ENCODE results near the gene RNASEH2C. TPM values are rescaled to one million over a fixed set of nuclear protein-coding genes. Genes with fewer than 3 reads are reported as not detected.
"Not testable (repeated sequence)": the region's sequence is repeated elsewhere in the genome, so short reads cannot be mapped to it uniquely, and the experiment has no call there.

RNASEH2C gene
- polyA plus RNA-seq, 6 donors from 2014 or later, result 59.3 to 126 (median 99.1) TPM

DNA sequence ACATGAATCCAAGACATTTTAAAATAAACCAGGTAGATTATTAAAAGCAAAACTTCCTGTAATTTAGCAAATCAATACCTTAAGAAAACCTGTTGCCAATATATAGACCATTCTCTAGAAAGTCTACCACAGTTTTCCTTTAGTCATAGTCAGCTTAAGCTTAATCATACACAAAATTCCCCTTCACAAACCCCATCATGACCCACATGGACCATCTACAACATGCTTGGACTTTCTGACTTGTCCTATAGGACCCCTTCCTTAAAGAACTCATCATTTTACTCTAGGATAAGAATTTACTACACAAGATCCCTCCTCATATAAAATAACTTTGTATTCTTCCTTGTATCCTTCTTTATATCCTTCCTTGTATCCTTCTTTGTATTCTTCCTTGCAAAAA, 16.2 kb upstream of the RNASEH2C start:
- Mint-ChIP-seq H3K36me3 (no peaks in the 10 kb centered on the region), H3K9me3 (peaks cover 0 to 7% (median 0%) of the 10 kb centered on the region in 7 donors), H3K27me3 (peaks cover 35 to 50% (median 45%) of the 10 kb centered on the region in 3 donors), H3K4me3 (no peak overlapping the region), H3K4me1 (no peaks in the 10 kb centered on the region), H3K27ac (peak overlapping the region in 1 of 6 donors; percentile 65)
- ATAC-seq (ENCODE audit: low read depth in 2 of 2) (no peak), DNase-seq (no peak)

DNA sequence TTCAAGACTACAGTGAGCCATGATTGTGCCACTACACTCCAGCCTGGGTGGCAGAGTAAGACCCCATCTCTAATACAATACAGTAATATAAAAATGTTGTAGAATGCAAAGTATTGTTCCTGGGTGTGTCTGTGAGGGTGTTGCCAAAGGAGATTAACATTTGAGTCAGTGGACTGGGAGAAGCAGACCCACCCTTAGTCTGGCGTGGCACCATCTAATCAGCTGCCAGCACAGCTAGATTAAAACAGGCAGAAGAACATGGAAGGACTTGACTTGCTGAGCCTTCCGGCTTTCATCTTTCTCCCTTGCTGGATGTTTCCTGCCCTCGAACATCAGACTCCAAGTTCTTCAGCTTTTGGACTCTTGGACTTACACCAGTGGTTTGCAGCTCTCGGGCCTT, 14.5 kb upstream of the RNASEH2C start:
- DNase-seq, result not testable (repeated sequence)

DNA sequence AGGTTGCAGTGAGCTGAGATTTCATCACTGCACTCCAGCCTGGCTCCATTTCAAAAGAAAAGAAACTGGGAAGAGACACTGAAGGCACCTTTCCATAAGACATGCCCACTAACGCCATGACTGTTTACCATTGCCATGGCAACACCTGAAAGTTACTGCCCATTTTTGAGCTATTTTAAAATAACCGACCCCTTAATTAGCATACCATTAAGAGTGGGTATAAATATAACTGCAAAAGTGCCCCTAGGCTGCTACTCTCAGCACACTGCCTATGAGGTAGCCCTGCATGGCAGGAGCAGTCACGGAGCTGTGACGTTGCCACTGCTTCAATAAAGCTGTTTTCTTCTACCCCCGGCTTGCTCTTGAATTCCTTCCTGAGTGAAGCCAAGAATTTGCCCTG, 9.9 kb upstream of the RNASEH2C start:
- DNase-seq, result no peak
- Mint-ChIP-seq H3K27ac (no peak overlapping the region), H3K4me3 (no peak overlapping the region), H3K9me3 (peaks cover 0 to 3% (median 0%) of the 10 kb centered on the region in 7 donors), H3K27me3 (peaks cover 18 to 30% (median 22%) of the 10 kb centered on the region in 3 donors), H3K4me1 (no peaks in the 10 kb centered on the region), H3K36me3 (no peaks in the 10 kb centered on the region)
- no peak for ATAC-seq (ENCODE audit: low read depth in 2 of 2)

More for the DNA sequence above, 14.5 kb upstream of the RNASEH2C start:
- H3K4me3 Mint-ChIP-seq; H3K27ac Mint-ChIP-seq; H3K9me3 Mint-ChIP-seq; ATAC-seq (ENCODE audit: low read depth in 2 of 2); H3K36me3 Mint-ChIP-seq; H3K4me1 Mint-ChIP-seq: not testable (repeated sequence)
- peaks cover 28 to 43% (median 38%) of the 10 kb centered on the region in 3 donors for H3K27me3 Mint-ChIP-seq

DNA sequence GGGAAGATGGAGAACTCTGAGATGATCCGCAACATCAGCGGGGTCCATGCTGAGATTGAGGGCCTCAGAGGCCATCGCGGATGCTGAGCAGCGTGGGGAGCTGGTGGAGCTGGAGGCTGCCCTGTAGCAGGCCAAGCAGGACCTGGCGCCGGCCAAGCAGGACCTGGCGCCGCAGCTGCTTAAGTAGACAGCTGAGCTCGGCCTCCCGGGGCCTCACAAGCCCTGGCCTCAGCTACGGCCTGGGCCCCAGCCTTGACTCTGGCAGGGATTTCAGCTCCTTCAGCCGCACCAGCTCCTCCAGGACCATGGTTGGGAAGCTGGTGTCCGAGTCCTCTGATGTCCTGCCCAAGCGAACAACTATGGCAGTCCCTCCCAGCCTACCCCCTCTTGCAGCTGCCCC, 7.3 kb upstream of the RNASEH2C start:
- Mint-ChIP-seq H3K27me3 (peaks cover 11 to 17% (median 15%) of the 10 kb centered on the region in 3 donors), H3K4me1 (no peaks in the 10 kb centered on the region), H3K36me3 (no peaks in the 10 kb centered on the region), H3K9me3 (peaks cover 0 to 3% (median 0%) of the 10 kb centered on the region in 7 donors), H3K27ac (no peak overlapping the region), H3K4me3 (no peak overlapping the region)
- no peak for DNase-seq
- ATAC-seq (ENCODE audit: low read depth in 2 of 2), result no peak

DNA sequence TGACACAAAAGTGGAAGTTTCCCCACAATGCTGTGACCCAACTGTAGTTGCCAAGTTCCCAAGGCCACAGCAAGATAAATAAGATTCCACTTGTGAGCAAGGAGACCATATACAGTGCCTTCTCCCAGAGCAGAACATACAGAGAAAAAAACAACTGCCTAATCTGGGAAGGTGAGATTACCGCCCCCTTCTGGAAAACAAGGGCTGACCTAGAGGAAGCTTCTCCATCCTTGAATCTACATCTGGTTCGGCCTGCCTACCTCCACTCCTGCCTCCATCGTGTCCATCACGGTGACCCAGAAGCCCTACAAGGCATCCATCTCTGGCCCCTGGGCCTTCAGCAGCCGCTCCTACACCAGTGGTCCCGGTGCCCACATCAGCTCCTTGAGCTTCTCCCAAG, 6.1 kb upstream of the RNASEH2C start:
- DNase-seq (no peak), ATAC-seq (ENCODE audit: low read depth in 2 of 2) (no peak)
- Mint-ChIP-seq H3K4me1 (no peaks in the 10 kb centered on the region), H3K27ac (no peak overlapping the region), H3K9me3 (peaks cover 0 to under 1% (median 0%) of the 10 kb centered on the region in 7 donors), H3K36me3 (no peaks in the 10 kb centered on the region), H3K4me3 (no peak overlapping the region), H3K27me3 (peaks cover 4 to 10% (median 9%) of the 10 kb centered on the region in 3 donors)

DNA sequence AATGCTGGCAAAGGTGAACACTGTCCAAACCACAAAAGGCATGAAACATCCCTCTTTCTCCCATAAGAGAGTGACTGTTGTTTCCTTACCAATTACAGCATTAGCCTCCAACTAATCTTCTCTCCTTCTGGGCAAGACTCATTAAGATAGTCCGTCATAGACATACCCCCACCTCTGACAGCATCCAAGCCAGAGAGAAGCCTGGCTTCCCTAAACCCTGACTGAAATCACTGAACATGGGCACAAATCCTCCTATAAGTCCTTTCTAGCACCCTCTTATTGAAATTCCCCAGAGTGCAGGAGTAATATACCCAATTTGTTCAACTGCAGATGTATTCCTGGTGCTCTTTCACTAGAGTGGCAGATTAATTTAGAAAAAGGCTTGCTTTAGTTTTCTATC, 1.7 kb upstream of the RNASEH2C start:
- peak overlapping the region in 4 of 8 donors; percentile 39 to 72 (median 66) for H3K4me3 Mint-ChIP-seq
- ATAC-seq (ENCODE audit: low read depth in 2 of 2), result no peak

DNA sequence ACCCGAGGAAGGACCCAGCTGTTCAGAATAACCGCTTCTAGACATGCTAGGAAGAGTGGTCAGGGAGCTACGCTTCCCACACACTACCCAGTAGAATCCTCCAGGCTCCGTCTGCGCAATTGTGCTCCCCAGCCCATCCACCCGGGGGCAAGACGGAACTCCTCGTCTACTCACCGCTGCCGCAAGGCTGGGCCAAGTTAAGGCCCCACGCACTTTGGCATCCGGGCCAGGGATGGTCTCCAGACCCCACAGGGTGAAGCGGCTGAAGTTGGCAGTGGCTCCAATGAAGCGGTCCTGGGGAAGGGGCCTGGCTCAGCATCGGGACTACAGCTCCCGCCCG, 757 bp downstream of the RNASEH2C start:
- peaks cover 8 to 21% of the 10 kb centered on the region in 2 donors for H3K36me3 Mint-ChIP-seq
- no peaks in the 10 kb centered on the region for H3K27me3 Mint-ChIP-seq
- peaks cover 33 to 44% (median 38%) of the 10 kb centered on the region in 3 donors for H3K4me1 Mint-ChIP-seq
- peak overlapping the region in 5 of 6 donors; percentile 38 to 93 (median 83) for H3K27ac Mint-ChIP-seq
- H3K9me3 Mint-ChIP-seq, result no peaks in the 10 kb centered on the region
- no peak for DNase-seq
- H3K4me3 Mint-ChIP-seq, result peak overlapping the region; percentile 90 to 95 (median 92)
- peak in 1 of 2 donors; percentile 7 for ATAC-seq (ENCODE audit: low read depth in 2 of 2)

More for the DNA sequence above, 1.7 kb upstream of the RNASEH2C start:
- no peaks in the 10 kb centered on the region for H3K9me3 Mint-ChIP-seq
- DNase-seq, result no peak
- H3K4me1 Mint-ChIP-seq, result peaks cover 24 to 32% (median 29%) of the 10 kb centered on the region in 3 donors
- H3K27me3 Mint-ChIP-seq, result peaks cover 1 to 4% (median 4%) of the 10 kb centered on the region in 3 donors
- H3K27ac Mint-ChIP-seq, result peak overlapping the region in 1 of 6 donors; percentile 20
- peaks cover 4 to 5% of the 10 kb centered on the region in 2 donors for H3K36me3 Mint-ChIP-seq

DNA sequence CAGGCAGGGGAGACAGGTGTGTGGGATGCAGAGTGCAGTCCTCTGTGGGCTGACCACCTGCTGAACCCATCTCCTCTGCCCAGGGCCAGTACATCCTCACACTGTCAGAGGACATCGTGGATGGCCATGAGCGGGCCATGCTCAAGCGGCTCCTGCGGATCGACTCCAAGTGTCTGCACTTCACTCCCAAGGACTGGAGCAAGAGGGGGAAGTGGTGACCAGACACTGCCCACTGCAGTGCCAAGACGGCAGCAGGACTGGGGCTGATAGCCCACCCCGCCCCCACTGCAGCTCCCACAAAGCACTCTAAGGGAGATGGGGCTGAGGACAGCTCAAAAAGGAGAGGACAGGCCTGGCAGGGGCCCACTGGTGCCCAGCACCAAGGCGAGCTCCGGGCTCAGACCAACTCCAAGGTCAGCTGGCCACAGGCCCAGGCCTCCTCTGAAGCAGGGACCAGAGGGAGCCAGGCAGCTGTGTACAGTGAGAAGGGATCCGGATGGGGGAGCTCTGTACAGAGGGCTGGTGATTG, 1.6 kb downstream of the RNASEH2C start:
- ATAC-seq (ENCODE audit: low read depth in 2 of 2) (no peak), DNase-seq (no peak)
- Mint-ChIP-seq H3K9me3 (no peaks in the 10 kb centered on the region), H3K4me1 (peaks cover 38 to 47% (median 42%) of the 10 kb centered on the region in 3 donors), H3K27ac (peak overlapping the region in 3 of 6 donors; percentile 36 to 86 (median 84)), H3K27me3 (no peaks in the 10 kb centered on the region), H3K4me3 (peak overlapping the region; percentile 82 to 94 (median 92)), H3K36me3 (peaks cover 8 to 24% of the 10 kb centered on the region in 2 donors)

DNA sequence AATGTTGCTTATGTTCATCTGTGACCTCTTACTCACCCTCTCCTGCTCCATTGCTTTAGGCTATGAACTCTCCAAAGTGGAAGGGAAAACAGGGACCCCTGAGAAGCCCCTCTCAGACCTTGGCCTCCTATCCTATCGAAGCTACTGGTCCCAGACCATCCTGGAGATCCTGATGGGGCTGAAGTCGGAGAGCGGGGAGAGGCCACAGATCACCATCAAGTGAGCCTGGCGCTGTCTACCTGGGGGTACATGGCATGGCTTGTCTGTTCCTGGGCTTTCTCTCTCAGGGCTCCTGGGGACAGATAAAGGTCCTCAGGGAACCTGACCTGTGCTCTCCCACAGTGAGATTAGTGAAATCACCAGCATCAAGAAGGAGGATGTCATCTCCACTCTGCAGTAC, 2.1 kb downstream of the RNASEH2C start:
- H3K4me3 Mint-ChIP-seq, result peak overlapping the region; percentile 59 to 94 (median 90)
- no peak for DNase-seq
- peak overlapping the region in 2 of 6 donors; percentile 36 to 75 for H3K27ac Mint-ChIP-seq
- no peaks in the 10 kb centered on the region for H3K9me3 Mint-ChIP-seq
- peaks cover 38 to 51% (median 42%) of the 10 kb centered on the region in 3 donors for H3K4me1 Mint-ChIP-seq
- no peak for ATAC-seq (ENCODE audit: low read depth in 2 of 2)
- peaks cover 8 to 24% of the 10 kb centered on the region in 2 donors for H3K36me3 Mint-ChIP-seq
- H3K27me3 Mint-ChIP-seq, result no peaks in the 10 kb centered on the region

DNA sequence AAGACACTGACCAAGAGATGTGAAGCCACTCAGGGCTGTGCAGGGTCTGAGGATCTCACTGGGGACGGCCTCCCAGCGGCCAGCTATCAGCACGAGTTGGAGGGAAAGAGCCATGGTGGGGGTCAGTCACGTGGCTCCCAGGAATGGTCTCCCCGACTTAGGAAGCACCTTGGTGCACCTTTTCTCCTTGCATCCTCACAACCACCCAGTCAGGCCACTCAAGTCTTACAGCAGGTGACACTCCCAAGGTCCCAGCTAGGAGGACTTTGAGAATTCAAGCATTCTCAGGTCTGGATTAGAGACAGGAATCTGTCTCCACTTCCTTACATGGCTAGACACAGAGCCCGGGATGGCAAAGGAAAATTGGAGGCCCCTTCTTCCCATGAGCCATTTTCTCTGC, 2.7 kb downstream of the RNASEH2C start:
- peaks cover 38 to 55% (median 42%) of the 10 kb centered on the region in 3 donors for H3K4me1 Mint-ChIP-seq
- no peaks in the 10 kb centered on the region for H3K27me3 Mint-ChIP-seq
- H3K4me3 Mint-ChIP-seq, result peak overlapping the region in 4 of 8 donors; percentile 26 to 63 (median 38)
- no peak for ATAC-seq (ENCODE audit: low read depth in 2 of 2)
- peak overlapping the region in 1 of 6 donors; percentile 75 for H3K27ac Mint-ChIP-seq
- peaks cover 8 to 24% of the 10 kb centered on the region in 2 donors for H3K36me3 Mint-ChIP-seq
- DNase-seq, result no peak
- no peaks in the 10 kb centered on the region for H3K9me3 Mint-ChIP-seq

DNA sequence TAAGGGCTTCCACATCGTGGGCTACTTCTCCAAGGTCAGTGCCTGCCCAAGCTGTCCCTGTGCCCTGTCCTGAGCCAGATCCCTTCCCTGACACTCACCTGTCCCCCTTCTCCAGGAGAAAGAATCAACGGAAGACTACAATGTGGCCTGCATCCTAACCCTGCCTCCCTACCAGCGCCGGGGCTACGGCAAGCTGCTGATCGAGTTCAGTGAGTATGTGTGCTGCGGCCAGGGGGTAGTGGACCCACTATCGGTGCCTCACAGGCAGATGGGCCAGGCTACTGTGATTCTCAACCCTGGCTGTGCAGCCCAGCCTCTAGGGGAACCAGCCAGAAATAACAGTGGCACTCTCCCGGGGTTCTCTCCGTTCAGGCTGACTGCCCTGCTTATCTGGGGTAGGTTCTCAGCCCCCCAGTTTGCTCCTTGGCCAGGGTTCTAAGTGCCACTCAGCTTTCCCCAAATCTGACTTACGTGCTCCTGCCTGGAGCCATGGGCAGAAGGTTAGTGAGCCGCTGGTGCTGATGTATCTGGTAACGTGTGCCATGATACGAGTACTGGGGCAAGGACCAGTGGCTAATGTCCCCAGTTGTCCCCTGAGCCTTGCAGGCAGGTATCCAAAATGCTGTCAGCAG, 3.7 kb downstream of the RNASEH2C start:
- peak overlapping the region in 1 of 8 donors; percentile 63 for H3K4me3 Mint-ChIP-seq
- ATAC-seq (ENCODE audit: low read depth in 2 of 2) (no peak), DNase-seq (no peak)
- H3K27ac Mint-ChIP-seq, result peak overlapping the region in 1 of 6 donors; percentile 14
- peaks cover 8 to 24% of the 10 kb centered on the region in 2 donors for H3K36me3 Mint-ChIP-seq
- no peaks in the 10 kb centered on the region for H3K9me3 Mint-ChIP-seq
- H3K4me1 Mint-ChIP-seq, result peaks cover 45 to 64% (median 51%) of the 10 kb centered on the region in 3 donors
- H3K27me3 Mint-ChIP-seq, result no peaks in the 10 kb centered on the region

DNA sequence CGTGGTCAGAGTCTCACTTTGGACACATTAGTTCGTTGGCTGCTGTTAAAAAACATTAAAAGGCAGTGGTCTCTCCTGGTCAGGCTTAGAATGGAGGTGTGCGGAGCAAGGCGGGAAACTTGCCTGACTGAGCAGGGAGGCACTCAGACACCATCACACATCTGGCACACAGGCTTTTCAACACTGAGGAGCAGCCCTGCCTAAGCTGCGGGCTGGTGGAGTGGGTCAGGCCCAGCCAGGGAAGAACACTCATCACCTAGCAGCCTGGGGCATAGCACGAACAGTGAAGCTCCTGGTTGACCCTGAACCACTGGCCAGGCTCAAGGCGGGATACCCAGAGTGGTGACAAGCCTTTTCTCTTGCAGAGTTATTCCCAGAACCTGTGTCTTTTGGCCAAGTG, 4.3 kb downstream of the RNASEH2C start:
- peak overlapping the region in 1 of 6 donors; percentile 72 for H3K27ac Mint-ChIP-seq
- peak overlapping the region in 1 of 8 donors; percentile 63 for H3K4me3 Mint-ChIP-seq
- no peaks in the 10 kb centered on the region for H3K9me3 Mint-ChIP-seq
- ATAC-seq (ENCODE audit: low read depth in 2 of 2), result no peak
- peaks cover 49 to 69% (median 54%) of the 10 kb centered on the region in 3 donors for H3K4me1 Mint-ChIP-seq
- DNase-seq, result no peak
- H3K27me3 Mint-ChIP-seq, result no peaks in the 10 kb centered on the region
- peaks cover 8 to 24% of the 10 kb centered on the region in 2 donors for H3K36me3 Mint-ChIP-seq

DNA sequence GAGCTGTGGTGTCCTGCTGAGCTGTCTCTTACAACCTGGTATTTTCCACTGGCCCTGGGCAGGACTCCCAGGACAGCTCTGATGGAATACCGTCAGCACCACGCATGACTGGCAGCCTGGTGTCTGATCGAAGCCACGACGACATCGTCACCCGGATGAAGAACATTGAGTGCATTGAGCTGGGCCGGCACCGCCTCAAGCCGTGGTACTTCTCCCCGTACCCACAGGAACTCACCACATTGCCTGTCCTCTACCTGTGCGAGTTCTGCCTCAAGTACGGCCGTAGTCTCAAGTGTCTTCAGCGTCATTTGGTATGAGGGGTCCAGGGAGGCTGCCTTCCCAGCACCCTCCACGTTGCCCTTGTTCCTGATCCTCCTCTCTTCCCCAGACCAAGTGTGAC, 6.2 kb downstream of the RNASEH2C start:
- Mint-ChIP-seq H3K27ac (peak overlapping the region in 4 of 6 donors; percentile 72 to 95 (median 82)), H3K9me3 (no peaks in the 10 kb centered on the region), H3K4me1 (peaks cover 44 to 58% (median 46%) of the 10 kb centered on the region in 3 donors), H3K36me3 (peaks cover 8 to 24% of the 10 kb centered on the region in 2 donors), H3K4me3 (peak overlapping the region in 6 of 8 donors; percentile 31 to 95 (median 64)), H3K27me3 (no peaks in the 10 kb centered on the region)
- ATAC-seq (ENCODE audit: low read depth in 2 of 2) (no peak), DNase-seq (no peak)

Measured in naive B cell (primary cell).